Gastroesophageal sphincter (tissue), 4 donors: Measurements from ENCODE around the gene PFKFB4. TPM values are rescaled to one million over a fixed set of nuclear protein-coding genes. Genes with fewer than 3 reads are reported as not detected.

Source experiments
- ATAC-seq: fragments of 150-250 bp; one replicate; pipeline ENCODE4 v1.9.1; 2016; ENCODE audit warnings: mild to moderate bottlenecking, moderate library complexity
- H3K27ac ChIP-seq, 4 donors: fragments of 200-600 bp; sonication (generic) in 3 of 4; 1 replicate in 3 of 4; 2 replicates in 1 of 4; pipeline ENCODE4 v1.5.1; 2016 to 2019
- H3K27me3 ChIP-seq: fragments of 200-600 bp; sonication (generic); one replicate; pipeline ENCODE4 v1.5.1; 2019
- H3K36me3 ChIP-seq, 2 donors: fragments of 200-600 bp; sonication (generic); one replicate each; pipeline ENCODE4 v1.5.1; 2019; ENCODE audit warnings: control low read depth in 1 of 2
- H3K4me1 ChIP-seq, 3 donors: fragments of 200-600 bp; sonication (generic); 1 replicate in 2 of 3; 2 replicates in 1 of 3; pipeline ENCODE4 v1.5.1; 2016 to 2019; ENCODE audit warnings: control low read depth in 2 of 3
- H3K4me3 ChIP-seq, 2 donors: fragments of 200-600 bp; sonication (generic); one replicate each; pipeline ENCODE4 v1.5.1; 2019; ENCODE audit warnings: mild to moderate bottlenecking in 1 of 2, moderate library complexity in 1 of 2
- H3K9me3 ChIP-seq, 3 donors: fragments of 200-600 bp; sonication (generic); one replicate each; pipeline ENCODE4 v1.5.1; 2017 to 2019; ENCODE audit warnings: control low read depth in 2 of 3
- CTCF ChIP-seq, 4 experiments: fragments of 200-600 bp in 2 of 4; fragments of 450-650 bp in 2 of 4; sonication (generic) in 1 of 4; IDR thresholded peaks; one replicate each; pipeline ENCODE4 v1.5.1; 2017 to 2019; ENCODE audit warnings: antibody characterized with exemption in 4 of 4, mild to moderate bottlenecking in 2 of 4, moderate library complexity in 2 of 4
- EP300 ChIP-seq: sonication (generic); formaldehyde crosslinking; IDR thresholded peaks from one replicate; pipeline ENCODE4 v1.6.1; 2017; ENCODE audit warnings: antibody characterized with exemption, mild to moderate bottlenecking
- POLR2A ChIP-seq, 2 donors: fragments of 450-650 bp; IDR thresholded peaks; one replicate each; pipeline ENCODE4 v1.6.1; 2017; ENCODE audit warnings: antibody characterized with exemption in 2 of 2, mild to moderate bottlenecking in 2 of 2, moderate library complexity in 1 of 2
- POLR2AphosphoS5 ChIP-seq: sonication (generic); formaldehyde crosslinking; IDR thresholded peaks from one replicate; pipeline ENCODE4 v1.6.1; 2017; ENCODE audit warnings: antibody characterized with exemption
- WGBS, 2 donors: methylation state at CpG; one replicate each; pipeline ENCODE4 v1.1.5; 2018; ENCODE audit warnings: low coverage in 1 of 2; 5-methylcytosine and 5-hydroxymethylcytosine counted together
- total RNA-seq, 4 donors: library from RNA; depleted of rRNA; stranded (reverse); fragments of >200 nt; gene quantifications; one replicate each; pipeline ENCODE4 v1.1.0, GENCODE V29; 2016

Gene PFKFB4
- total RNA-seq, 4 donors from 2014 or later, result 1.8 to 2.9 (median 2.4) TPM

DNA sequence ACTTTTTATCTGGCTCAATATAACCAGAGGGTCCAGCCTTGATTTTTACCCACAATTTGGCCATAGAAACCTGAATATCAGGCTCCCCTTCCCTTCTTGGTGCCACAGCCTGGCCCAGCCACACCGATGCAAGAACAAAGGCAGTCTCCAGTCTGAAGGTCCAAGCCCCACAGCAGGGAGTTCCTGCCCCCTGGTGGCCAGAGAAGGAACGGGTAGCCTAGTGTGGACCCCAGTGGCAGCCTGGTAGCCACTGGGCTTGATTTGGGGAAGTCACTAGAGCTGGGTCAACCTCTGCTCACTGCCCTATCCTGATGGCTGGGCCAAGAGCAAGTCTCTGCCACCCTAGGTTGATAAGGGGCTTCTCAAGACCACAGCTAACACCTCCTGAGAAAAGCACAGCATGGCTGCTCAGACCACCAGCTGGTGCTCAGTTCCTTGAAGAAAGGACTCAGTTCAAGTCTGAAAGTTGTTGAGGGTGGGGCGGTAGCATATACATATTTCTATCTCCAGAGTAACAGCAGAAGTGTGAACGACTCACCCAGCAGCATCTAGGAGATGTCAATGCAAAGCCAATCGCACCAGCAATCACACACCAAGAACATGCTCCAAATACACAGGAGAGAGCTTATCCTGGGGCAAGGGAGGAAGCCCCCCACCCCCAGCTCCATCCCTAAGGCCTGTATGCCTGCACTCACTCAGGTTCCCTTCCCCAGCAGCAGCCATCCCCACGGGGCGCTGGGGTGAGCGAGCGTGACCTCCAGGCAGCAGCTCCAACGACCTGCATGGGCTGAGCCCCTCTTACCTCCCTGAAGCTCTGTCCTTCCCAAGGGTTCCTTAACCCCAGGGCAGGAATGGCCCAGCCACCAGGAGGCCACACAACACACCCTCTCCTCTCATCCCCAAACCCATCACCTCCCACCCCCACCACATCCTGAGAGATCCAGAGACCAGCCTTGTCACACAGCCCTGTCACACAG is 7.6 kb downstream of the PFKFB4 start:
- no peak for TF ChIP-seq POLR2A (IDR thresholded peaks at IDR 0.05)
- TF ChIP-seq CTCF (IDR thresholded peaks at IDR 0.05), result peak in 3 of 4 experiments; percentile 96
- peak; percentile 53 for TF ChIP-seq POLR2AphosphoS5
- no peak for TF ChIP-seq EP300
- H3K9me3 ChIP-seq, result no peaks in the 10 kb centered on the region
- no peaks in the 10 kb centered on the region for H3K27me3 ChIP-seq
- ATAC-seq, result peak; percentile 92
- no peak overlapping the region for H3K4me3 ChIP-seq
- H3K27ac ChIP-seq, result peak overlapping the region in 1 of 4 donors; percentile 22
- H3K36me3 ChIP-seq, result peaks cover 0 to 30% of the 10 kb centered on the region in 2 donors
- WGBS, 2 donors, result 76% methylated on average over 7 of the region's 10 CpGs; no CpG with 5 or more reads in 1 of the 2 donors
- H3K4me1 ChIP-seq, result peaks cover 0 to 14% (median 0%) of the 10 kb centered on the region in 3 donors

DNA sequence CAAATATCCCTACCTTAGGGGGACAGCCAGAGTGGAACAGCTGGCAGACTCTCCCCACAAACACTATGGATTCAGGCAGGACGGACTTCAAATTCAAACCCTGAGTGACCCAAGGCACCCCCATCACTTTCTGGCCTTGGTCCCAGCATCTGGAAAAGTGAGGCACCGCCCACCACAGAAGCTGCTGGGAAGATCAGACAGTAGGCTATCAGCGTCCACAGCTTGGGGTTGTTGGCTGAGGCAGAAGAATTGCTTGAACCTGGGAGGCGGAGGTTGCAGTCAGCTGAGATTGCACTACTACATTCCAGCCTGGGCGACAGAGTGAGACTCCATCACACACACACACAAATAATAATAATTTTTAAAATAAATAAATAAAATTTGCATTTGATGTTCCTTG is 8.5 kb downstream of the PFKFB4 start:
- Histone ChIP-seq H3K4me1 (peaks cover 0 to 14% (median 0%) of the 10 kb centered on the region in 3 donors), H3K9me3 (no peaks in the 10 kb centered on the region), H3K27me3 (no peaks in the 10 kb centered on the region), H3K4me3 (no peak overlapping the region), H3K27ac (no peak overlapping the region), H3K36me3 (peaks cover 0 to 33% of the 10 kb centered on the region in 2 donors)
- WGBS, 2 donors, result 70 to 88% methylated on average over 2 to 4 of the region's 5 CpGs
- TF ChIP-seq POLR2A (IDR thresholded peaks at IDR 0.05) (no peak), POLR2AphosphoS5 (no peak), CTCF (IDR thresholded peaks at IDR 0.05) (no peak), EP300 (no peak)
- ATAC-seq, result no peak

DNA sequence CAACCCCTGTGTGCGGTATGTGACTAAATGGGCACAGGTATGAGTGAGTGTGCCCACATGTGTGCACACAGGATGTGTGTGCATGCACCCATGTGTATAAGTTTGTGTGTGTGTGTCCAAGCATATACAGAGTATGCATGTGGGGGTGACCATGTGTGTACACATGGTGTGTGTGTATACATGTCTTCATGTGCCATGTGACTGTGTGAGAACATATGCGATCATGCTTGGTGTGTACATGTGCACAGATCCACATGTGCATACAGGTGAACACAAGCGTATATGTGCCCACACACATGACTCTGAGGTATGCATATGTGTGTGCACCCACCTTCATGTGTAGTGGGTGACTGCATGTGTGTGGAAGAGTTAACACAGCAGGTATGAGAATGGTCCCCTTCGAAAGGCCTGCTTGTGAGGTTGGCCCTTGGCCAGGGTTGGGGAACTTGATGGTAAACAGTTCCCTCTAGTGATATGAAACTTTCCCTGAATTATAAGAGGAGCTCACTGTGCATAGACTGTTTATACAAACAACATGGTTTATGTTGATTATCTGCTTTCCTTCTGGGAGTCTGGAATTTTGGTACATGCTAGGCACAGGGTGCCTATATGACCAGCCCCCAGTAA is 10.3 kb downstream of the PFKFB4 start:
- Histone ChIP-seq H3K27me3 (no peaks in the 10 kb centered on the region), H3K9me3 (no peaks in the 10 kb centered on the region), H3K36me3 (peaks cover 0 to 43% of the 10 kb centered on the region in 2 donors), H3K4me1 (peaks cover 0 to 14% (median 0%) of the 10 kb centered on the region in 3 donors), H3K4me3 (no peak overlapping the region), H3K27ac (no peak overlapping the region)
- ATAC-seq, result no peak
- 0 to 50% methylated on average over 1 to 4 of the region's 4 CpGs for WGBS, 2 donors
- no peak for TF ChIP-seq POLR2AphosphoS5
- no peak for TF ChIP-seq POLR2A (IDR thresholded peaks at IDR 0.05)
- TF ChIP-seq CTCF (IDR thresholded peaks at IDR 0.05), result no peak
- no peak for TF ChIP-seq EP300

DNA sequence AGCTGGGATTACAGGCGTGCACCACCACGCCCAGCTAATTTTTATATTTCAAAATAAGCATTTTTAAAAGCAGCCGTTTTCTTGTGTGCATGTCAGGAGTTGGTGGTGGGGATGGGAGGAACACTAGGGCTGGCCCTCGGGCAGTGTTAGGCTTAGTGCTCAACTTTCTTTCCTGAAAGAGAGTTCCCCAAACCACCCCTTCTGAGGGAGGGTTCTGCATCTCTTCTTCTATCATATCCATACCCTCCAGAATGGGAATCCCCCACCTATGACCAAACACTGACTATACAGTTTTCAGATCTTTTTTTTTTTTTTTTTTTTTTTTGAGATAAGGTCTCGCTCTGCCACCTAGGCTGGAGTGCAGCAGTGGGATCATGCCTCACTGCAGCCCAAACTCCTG is 12.5 kb downstream of the PFKFB4 start:
- Histone ChIP-seq H3K27ac (no peak overlapping the region), H3K9me3 (no peaks in the 10 kb centered on the region), H3K4me3 (no peak overlapping the region), H3K4me1 (peaks cover 0 to 10% (median 0%) of the 10 kb centered on the region in 3 donors), H3K36me3 (peaks cover 0 to 47% of the 10 kb centered on the region in 2 donors), H3K27me3 (no peaks in the 10 kb centered on the region)
- TF ChIP-seq POLR2AphosphoS5 (no peak), CTCF (IDR thresholded peaks at IDR 0.05) (no peak), POLR2A (IDR thresholded peaks at IDR 0.05) (no peak), EP300 (no peak)
- ATAC-seq, result no peak
- 80 to 100% methylated on average over 1 of the region's 5 CpGs for WGBS, 2 donors
